ENCODE results near the gene ATOSA. TPM values are rescaled to one million over a fixed set of nuclear protein-coding genes. Genes with fewer than 3 reads are reported as not detected.

The ATOSA gene
- total RNA-seq, 1 experiment from 2014 or later, result 13.2 TPM

DNA sequence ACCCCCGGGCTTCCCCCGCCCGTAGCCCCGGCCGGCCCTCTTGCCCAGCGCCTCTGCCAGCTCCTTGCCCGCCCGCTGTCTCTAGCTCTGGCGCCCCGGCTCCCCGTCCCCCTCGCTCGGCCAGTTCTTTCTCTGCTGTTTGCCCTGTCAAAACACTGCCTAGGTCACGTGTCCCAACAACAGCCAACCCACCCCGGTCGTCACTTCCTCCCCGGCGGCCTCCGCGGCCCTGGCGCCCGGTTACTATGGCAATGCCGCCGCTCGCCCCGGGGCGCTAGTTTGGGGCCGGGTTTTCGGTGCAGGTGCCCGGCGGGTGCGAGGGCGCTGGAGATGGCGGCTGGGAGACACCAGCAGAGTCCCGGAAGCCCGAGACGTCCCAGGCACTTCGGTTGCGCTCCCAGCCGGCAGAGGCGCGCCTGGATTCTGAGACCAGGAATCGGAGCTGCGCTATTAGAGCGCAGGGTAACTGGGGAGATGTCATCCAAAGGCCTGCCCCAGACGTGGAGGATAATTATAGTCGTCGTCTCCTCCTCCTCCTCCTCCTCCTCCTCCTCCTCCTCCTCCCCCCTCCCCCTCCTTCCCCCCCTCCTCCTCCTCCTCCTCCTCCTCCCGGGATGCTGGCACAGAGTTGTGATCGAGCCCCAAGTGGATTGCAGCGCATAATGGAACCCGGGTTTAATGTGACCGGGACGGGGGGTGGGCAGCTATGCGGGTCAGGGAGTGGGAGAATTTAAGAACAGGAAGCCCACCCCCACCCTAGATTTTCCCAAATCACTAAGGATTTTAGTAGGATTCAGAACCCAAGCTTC lies at the start of gene ATOSA (continued):
- TF ChIP-seq, protein P1, sequence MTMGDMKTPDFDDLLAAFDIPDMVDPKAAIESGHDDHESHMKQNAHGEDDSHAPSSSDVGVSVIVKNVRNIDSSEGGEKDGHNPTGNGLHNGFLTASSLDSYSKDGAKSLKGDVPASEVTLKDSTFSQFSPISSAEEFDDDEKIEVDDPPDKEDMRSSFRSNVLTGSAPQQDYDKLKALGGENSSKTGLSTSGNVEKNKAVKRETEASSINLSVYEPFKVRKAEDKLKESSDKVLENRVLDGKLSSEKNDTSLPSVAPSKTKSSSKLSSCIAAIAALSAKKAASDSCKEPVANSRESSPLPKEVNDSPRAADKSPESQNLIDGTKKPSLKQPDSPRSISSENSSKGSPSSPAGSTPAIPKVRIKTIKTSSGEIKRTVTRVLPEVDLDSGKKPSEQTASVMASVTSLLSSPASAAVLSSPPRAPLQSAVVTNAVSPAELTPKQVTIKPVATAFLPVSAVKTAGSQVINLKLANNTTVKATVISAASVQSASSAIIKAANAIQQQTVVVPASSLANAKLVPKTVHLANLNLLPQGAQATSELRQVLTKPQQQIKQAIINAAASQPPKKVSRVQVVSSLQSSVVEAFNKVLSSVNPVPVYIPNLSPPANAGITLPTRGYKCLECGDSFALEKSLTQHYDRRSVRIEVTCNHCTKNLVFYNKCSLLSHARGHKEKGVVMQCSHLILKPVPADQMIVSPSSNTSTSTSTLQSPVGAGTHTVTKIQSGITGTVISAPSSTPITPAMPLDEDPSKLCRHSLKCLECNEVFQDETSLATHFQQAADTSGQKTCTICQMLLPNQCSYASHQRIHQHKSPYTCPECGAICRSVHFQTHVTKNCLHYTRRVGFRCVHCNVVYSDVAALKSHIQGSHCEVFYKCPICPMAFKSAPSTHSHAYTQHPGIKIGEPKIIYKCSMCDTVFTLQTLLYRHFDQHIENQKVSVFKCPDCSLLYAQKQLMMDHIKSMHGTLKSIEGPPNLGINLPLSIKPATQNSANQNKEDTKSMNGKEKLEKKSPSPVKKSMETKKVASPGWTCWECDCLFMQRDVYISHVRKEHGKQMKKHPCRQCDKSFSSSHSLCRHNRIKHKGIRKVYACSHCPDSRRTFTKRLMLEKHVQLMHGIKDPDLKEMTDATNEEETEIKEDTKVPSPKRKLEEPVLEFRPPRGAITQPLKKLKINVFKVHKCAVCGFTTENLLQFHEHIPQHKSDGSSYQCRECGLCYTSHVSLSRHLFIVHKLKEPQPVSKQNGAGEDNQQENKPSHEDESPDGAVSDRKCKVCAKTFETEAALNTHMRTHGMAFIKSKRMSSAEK (CRISPR knock-in tag; IDR thresholded peaks at IDR 0.05; ENCODE audit: borderline replicate concordance), result no peak
- TF ChIP-seq JUN (CRISPR knock-in tag; IDR thresholded peaks at IDR 0.05) (no peak), IRF2 (CRISPR knock-in tag; IDR thresholded peaks at IDR 0.05; ENCODE audit: borderline replicate concordance, low read depth) (no peak), ATF1 (CRISPR knock-in tag; IDR thresholded peaks at IDR 0.05) (no peak), NFATC4 (CRISPR knock-in tag; IDR thresholded peaks at IDR 0.05) (no peak), ETV6 (CRISPR knock-in tag; IDR thresholded peaks at IDR 0.05) (no peak; the same call in 1 of the 2 replicates), ZNF416 (CRISPR knock-in tag; IDR thresholded peaks at IDR 0.05) (no peak), TEAD1 (CRISPR knock-in tag; IDR thresholded peaks at IDR 0.05) (no peak; the same call in 1 of the 2 replicates), ZNF317 (CRISPR knock-in tag; IDR thresholded peaks at IDR 0.05; ENCODE audit: borderline replicate concordance, low read depth) (no peak), ESRRA (CRISPR knock-in tag; IDR thresholded peaks at IDR 0.05; ENCODE audit: borderline replicate concordance) (no peak), NFYB (CRISPR knock-in tag; conservative IDR thresholded peaks at IDR 0.05; ENCODE audit: low read depth) (no peak), TCF7 (CRISPR knock-in tag; IDR thresholded peaks at IDR 0.05; ENCODE audit: low read depth) (no peak), CREM (CRISPR knock-in tag; IDR thresholded peaks at IDR 0.05) (peak; percentile 22; the same call in 1 of the 2 replicates), NR2C2 (CRISPR knock-in tag; IDR thresholded peaks at IDR 0.05) (no peak)
- TF ChIP-seq, protein P2, sequence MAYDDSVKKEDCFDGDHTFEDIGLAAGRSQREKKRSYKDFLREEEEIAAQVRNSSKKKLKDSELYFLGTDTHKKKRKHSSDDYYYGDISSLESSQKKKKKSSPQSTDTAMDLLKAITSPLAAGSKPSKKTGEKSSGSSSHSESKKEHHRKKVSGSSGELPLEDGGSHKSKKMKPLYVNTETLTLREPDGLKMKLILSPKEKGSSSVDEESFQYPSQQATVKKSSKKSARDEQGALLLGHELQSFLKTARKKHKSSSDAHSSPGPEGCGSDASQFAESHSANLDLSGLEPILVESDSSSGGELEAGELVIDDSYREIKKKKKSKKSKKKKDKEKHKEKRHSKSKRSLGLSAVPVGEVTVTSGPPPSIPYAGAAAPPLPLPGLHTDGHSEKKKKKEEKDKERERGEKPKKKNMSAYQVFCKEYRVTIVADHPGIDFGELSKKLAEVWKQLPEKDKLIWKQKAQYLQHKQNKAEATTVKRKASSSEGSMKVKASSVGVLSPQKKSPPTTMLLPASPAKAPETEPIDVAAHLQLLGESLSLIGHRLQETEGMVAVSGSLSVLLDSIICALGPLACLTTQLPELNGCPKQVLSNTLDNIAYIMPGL (CRISPR knock-in tag; IDR thresholded peaks at IDR 0.05), result no peak
- TF ChIP-seq, protein P3, sequence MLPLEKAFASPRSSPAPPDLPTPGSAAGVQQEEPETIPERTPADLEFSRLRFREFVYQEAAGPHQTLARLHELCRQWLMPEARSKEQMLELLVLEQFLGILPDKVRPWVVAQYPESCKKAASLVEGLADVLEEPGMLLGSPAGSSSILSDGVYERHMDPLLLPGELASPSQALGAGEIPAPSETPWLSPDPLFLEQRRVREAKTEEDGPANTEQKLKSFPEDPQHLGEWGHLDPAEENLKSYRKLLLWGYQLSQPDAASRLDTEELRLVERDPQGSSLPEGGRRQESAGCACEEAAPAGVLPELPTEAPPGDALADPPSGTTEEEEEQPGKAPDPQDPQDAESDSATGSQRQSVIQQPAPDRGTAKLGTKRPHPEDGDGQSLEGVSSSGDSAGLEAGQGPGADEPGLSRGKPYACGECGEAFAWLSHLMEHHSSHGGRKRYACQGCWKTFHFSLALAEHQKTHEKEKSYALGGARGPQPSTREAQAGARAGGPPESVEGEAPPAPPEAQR (CRISPR knock-in tag; IDR thresholded peaks at IDR 0.05), result no peak
- TF ChIP-seq, protein P4, sequence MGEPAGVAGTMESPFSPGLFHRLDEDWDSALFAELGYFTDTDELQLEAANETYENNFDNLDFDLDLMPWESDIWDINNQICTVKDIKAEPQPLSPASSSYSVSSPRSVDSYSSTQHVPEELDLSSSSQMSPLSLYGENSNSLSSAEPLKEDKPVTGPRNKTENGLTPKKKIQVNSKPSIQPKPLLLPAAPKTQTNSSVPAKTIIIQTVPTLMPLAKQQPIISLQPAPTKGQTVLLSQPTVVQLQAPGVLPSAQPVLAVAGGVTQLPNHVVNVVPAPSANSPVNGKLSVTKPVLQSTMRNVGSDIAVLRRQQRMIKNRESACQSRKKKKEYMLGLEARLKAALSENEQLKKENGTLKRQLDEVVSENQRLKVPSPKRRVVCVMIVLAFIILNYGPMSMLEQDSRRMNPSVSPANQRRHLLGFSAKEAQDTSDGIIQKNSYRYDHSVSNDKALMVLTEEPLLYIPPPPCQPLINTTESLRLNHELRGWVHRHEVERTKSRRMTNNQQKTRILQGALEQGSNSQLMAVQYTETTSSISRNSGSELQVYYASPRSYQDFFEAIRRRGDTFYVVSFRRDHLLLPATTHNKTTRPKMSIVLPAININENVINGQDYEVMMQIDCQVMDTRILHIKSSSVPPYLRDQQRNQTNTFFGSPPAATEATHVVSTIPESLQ (CRISPR knock-in tag; IDR thresholded peaks at IDR 0.05), result no peak
- TF ChIP-seq, protein P5, sequence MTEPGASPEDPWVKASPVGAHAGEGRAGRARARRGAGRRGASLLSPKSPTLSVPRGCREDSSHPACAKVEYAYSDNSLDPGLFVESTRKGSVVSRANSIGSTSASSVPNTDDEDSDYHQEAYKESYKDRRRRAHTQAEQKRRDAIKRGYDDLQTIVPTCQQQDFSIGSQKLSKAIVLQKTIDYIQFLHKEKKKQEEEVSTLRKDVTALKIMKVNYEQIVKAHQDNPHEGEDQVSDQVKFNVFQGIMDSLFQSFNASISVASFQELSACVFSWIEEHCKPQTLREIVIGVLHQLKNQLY (CRISPR knock-in tag; IDR thresholded peaks at IDR 0.05), result no peak
- TF ChIP-seq, protein P6, sequence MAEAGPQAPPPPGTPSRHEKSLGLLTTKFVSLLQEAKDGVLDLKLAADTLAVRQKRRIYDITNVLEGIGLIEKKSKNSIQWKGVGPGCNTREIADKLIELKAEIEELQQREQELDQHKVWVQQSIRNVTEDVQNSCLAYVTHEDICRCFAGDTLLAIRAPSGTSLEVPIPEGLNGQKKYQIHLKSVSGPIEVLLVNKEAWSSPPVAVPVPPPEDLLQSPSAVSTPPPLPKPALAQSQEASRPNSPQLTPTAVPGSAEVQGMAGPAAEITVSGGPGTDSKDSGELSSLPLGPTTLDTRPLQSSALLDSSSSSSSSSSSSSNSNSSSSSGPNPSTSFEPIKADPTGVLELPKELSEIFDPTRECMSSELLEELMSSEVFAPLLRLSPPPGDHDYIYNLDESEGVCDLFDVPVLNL (CRISPR knock-in tag; IDR thresholded peaks at IDR 0.05; ENCODE audit: borderline replicate concordance, low read depth), result no peak
- TF ChIP-seq, protein P7, sequence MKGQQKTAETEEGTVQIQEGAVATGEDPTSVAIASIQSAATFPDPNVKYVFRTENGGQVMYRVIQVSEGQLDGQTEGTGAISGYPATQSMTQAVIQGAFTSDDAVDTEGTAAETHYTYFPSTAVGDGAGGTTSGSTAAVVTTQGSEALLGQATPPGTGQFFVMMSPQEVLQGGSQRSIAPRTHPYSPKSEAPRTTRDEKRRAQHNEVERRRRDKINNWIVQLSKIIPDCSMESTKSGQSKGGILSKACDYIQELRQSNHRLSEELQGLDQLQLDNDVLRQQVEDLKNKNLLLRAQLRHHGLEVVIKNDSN (CRISPR knock-in tag; IDR thresholded peaks at IDR 0.05), result peak; percentile 97
- TF ChIP-seq, protein P8, sequence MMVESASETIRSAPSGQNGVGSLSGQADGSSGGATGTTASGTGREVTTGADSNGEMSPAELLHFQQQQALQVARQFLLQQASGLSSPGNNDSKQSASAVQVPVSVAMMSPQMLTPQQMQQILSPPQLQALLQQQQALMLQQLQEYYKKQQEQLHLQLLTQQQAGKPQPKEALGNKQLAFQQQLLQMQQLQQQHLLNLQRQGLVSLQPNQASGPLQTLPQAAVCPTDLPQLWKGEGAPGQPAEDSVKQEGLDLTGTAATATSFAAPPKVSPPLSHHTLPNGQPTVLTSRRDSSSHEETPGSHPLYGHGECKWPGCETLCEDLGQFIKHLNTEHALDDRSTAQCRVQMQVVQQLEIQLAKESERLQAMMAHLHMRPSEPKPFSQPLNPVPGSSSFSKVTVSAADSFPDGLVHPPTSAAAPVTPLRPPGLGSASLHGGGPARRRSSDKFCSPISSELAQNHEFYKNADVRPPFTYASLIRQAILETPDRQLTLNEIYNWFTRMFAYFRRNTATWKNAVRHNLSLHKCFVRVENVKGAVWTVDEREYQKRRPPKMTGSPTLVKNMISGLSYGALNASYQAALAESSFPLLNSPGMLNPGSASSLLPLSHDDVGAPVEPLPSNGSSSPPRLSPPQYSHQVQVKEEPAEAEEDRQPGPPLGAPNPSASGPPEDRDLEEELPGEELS (CRISPR knock-in tag; IDR thresholded peaks at IDR 0.05), result 0 out of 2 replicates have a peak, but pooled peaks have one; percentile 55
- TF ChIP-seq, protein P9, sequence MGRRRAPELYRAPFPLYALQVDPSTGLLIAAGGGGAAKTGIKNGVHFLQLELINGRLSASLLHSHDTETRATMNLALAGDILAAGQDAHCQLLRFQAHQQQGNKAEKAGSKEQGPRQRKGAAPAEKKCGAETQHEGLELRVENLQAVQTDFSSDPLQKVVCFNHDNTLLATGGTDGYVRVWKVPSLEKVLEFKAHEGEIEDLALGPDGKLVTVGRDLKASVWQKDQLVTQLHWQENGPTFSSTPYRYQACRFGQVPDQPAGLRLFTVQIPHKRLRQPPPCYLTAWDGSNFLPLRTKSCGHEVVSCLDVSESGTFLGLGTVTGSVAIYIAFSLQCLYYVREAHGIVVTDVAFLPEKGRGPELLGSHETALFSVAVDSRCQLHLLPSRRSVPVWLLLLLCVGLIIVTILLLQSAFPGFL (CRISPR knock-in tag; IDR thresholded peaks at IDR 0.05; ENCODE audit: borderline replicate concordance), result no peak
